Stimulated activated CD8-positive, alpha-beta memory T cell treated with anti-CD3 and anti-CD28 coated beads, Interleukin-15, amount 100 ng/mL, for 24 hours (primary cell): ENCODE results near the gene STIM1.
"Not testable (repeated sequence)": the region's sequence is repeated elsewhere in the genome, so short reads cannot be mapped to it uniquely, and the experiment has no call there.

Source experiments
- DNase-seq: peaks from one replicate; pipeline ENCODE4 v3.0.0-alpha.2; 2020; ENCODE audit warnings: low read depth

The STIM1 gene

DNA sequence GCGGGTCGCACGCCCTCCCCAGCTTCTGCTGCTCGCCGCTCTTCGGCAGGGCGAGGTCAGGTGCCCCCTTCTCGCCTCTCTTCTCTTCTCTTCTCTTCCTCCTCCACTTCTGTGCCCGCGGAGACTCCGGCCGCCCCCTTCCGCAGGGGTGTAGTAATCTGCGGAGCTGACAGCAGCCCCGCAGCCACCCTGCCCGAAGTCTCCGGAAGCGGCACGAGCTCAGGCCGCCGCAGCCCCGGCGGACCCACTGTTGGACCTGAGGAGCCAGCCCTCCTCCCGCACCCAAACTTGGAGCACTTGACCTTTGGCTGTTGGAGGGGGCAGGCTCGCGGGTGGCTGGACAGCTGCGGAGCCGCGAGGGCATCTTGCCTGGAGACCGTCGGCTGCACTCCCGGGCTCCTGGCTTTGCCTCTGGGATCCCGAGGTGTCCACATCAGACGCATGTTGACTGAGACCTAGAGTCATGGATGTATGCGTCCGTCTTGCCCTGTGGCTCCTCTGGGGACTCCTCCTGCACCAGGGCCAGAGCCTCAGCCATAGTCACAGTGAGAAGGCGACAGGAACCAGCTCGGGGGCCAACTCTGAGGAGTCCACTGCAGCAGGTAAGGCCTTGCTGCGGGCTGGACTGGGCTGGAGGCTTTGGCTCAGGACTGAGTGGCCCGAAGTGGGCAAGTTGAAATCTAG is 486 bp downstream of the STIM1 start:
- DNase-seq: no peak

DNA sequence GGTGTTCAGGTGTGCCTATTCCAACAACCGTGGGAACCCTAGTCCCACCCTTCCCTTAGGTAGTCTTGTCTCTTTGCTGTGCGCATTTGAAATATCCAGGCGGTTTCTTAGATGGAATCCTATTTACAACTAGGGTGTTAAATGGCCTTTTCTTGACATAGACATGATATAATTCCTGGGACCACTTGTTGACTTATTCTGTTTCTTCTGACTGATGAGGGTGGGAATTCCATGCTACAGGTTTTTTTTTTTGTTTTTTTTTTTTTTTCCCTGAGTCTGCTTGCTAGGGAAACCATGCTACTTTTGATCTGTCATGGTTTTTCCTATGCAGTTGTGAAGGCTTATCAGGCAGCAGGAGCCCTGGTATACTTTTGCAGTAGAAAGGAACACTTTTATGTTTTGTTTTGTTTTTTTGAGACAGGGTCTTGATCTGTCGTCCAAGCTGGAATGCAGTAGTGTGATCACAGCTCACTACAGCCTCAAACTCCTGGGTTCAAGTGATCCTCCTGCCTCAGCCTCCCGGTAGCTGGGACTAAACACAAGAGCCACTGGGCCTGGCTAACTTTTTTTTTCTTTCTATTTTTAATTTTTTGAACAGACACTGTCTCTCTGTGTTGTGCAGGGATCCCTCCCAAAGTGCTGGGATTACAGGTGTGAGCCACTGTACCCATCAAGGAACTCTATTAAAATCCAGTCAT is 1.5 kb downstream of the STIM1 start:
- no peak for DNase-seq

DNA sequence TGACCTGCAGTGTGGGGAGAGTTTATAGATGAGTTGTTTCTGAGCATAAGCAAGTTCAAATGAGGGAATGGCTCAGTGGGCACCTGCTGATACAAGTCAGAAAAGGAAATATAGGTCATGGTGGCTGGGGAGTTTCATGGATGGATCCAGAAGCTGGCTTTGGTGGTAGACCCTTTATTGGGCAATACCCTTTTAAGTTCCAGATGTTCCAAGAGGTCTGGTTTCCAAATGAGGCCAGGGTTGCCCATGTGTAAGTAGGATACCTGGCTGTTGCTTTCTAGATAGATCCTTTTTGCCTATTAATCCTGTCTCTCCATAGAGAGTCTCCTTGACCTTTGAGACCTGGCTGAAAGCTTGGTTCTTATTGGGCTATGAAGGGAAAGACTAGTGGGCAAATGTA is 2.2 kb downstream of the STIM1 start:
- no peak for DNase-seq

DNA sequence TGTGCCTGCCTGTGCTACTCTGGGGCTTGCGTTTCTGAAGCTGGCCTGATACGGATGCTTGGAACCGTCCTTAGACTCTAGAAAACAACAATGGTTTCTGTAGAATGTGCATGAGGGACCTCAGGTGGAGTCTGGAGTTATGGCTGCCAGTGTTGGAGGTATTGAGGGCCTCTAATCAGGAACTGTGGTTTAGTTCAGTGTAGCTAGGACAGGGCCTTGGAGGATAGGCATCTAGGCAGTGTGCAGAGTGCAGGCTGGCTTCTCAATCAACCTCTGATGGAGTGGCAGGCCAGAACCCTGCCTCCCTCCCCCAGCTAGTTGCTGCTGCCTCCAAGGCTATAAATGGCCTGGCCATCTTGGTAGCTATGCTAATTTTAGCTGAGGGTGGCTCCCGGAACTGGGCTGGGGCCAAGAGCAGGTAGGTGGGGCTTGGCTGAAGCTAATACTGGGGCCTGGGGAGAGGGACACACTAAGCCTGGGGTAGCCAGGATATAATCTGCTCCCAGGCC is 4.0 kb downstream of the STIM1 start:
- DNase-seq: no peak

DNA sequence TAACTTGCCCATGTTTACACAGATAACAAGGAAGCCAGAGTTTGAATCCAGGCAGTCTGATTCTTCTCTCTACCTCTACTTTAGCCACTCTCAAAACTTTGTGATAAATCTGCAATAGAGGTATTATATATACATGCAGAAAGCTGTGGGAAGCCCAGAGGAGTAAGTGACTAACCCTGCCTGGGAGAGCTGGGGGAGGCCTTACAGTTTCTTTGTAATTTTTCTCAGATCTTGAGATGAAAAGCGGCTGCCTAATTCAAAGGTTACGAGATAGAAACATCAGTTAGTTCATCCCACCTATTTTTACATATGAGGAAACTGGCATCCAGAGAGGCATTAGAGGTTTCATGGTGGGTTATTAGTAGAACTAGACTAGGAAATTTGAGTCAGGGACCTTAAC is 4.9 kb downstream of the STIM1 start:
- no peak for DNase-seq

DNA sequence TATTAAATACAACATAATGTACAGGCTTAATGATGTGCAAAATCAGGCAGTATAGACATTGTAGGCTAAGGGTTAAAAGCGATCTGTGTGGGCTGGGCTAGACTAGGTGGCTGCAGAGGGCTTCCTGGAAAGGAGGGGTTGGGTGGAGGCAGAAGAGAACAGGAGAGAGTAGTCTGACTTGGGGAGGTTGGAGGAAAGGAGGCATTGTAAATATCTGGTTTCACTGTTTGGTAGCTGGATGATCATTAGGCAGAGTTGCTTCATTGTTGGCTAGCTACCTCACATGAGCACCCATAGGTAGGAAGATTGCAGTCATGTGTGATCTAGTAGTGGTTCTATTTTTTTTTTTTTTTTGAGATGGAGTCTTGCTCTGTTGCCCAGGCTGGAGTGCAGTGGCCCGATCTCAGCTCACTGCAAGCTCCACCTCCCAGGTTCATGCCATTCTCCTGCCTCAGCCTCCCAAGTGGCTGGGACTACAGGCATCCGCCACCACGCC is 5.5 kb downstream of the STIM1 start:
- DNase-seq: not testable (repeated sequence)

DNA sequence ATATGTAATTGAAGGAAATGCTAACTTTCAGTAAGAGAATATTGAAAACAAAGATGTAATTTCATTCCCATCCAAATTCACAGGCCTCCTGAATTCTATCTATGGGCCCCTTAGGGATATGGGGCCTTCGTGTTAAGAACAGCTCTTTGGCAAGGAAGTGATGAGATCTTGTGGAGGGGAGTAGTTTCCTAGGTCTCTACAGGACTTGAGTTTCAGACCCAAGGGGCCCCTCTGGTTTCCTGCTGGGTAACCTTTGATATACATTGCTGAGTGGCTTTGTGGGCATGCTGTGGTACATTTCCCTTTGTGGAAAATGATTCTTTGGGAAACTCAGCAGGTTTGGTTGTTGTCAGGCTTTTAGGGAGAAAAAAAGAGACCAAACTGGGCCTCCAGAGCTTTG is 6.2 kb downstream of the STIM1 start:
- DNase-seq: no peak

DNA sequence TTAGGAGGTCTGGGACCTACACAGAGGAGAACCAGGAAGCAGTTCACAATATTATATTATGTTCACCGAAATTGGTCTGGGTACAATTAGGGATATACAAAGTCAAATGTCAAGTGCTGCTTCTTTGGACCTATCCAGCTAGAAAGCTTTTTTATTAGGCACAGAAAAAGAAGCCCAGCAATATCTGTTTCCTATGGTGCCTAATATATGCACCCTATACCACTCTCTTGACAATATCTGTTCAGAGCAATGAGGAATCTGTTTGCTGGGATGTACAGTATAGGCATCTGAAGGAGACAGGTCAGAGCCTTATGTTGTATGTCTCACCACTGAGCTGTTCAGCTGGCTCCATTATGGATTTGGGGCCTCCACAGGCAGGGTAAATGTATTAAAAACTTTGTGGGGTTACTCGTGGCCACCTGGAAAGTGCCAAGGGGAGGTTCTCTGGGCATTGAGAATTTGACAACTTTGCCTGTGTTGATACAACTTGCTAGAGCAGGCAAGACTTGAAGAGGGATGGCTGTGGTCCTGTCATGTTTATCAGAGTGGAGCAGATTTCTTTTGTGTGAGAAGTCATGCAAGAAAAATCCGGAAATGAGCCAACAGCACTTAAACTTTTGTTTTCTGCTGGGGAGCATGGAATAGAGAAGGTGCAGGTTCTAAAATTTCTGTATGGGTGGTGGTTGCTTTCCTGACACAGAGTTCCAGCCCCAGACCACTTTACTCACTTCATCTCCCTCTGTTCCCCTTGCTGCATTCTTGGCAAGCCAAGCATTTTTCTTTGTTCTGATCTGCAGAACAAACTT is 10.1 kb downstream of the STIM1 start:
- DNase-seq: no peak

DNA sequence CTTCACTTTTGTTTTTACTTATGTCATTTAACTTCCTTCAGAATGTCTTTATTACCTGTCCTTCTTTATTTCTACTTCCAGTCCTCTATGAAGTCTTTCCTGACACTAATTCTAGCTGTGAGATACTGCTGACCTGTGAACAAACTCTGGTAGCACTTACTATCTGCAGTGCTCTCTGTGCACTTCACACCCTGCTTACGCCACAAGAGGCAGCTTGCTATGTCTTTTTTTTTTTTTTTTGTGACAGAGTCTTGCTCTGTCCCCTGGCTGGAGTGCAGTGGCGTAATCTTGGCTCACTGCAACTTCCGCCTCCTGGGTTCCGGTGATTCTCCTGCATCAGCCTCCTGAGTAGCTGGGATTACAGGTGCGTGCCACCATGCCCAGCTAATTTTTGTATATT is 10.7 kb downstream of the STIM1 start:
- no peak for DNase-seq

DNA sequence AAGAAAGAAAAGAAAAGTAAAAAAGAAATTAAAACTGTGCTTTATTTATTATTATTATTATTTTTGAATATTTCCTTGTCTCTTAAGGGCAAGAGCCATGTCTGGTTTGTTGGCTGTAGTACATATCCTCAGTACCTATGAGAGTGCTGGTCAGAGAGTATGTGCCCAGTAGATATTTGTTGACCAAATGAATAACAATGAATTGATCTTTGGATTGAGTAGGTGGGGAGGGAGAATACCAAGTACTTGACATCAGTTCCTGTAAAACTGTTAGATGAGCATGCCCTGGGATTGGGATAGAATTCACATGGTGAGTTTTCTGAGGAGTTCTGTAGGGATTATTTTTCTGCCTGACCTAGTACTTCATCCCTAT is 11.4 kb downstream of the STIM1 start:
- no peak for DNase-seq

DNA sequence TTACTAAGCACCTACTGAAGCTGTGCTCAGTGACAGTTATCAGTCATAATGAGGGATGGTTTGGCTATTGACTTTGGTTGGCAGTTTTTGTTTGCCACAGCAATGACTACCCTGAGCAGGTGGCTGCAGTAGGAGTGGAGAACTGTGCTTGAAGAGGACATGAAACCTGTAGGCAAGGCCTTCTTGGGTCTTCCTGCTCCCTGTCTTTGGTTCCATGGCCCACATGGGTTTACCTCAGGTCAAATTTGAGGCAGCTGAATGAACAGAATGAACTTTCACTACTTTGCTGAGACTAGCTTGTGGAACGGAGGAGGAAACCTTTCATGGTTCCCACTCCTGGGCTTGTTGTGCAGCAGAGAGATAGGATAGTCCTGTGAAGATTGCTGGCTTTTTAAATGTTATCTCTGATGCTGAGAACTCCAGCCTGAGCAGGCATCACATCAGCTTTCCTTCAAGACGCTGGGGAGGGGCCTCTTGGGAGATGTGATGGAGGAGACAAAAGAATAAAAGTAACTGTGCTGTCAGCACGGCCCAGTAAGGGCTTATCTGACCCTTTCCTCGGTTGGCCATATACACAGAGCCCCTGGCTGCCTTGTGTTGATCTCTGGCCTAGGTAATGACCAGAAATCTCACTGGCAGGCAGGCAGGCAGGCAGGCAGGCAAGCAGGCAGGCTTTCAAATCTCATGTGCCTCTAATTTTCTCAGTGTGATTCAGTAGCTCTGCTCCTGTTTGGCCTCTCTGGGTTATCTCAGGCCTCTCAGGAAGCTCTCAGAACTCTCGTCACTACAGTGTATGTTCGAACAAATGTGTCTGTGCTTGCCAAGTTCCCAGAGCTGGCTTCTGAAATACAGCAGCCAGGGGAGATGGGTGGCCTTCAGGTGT is 12.0 kb downstream of the STIM1 start:
- no peak for DNase-seq

DNA sequence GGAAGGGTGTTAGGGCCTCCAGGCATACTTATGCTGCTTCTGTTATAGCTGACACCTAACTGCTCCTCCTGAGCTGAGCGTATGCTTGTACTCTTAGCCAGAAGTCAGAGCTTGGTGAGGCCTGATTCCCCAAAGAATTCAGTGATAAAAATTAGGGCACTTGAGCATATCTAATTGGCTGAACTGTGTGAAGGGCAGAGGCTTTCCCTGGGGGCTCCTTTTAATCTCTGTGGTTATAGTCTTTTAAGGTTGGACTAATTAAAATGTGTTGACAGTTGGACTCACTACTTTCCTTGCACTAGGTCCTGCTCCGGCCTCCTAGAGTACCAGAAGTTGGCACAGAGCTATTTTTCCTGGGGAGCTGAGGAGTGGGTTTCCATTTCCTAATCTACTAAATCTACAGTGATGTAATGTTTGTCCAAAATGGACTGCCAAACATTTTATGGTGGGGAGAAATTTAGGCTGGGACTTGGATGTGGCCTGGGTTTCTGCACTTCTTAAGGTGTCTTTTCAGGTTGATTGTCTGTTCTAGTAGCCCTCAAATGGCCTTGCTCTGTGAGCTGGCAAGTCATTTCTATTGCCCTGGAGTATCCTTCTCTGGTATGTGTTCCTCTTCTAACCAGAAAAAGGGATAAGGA is 18.4 kb downstream of the STIM1 start:
- no peak for DNase-seq

DNA sequence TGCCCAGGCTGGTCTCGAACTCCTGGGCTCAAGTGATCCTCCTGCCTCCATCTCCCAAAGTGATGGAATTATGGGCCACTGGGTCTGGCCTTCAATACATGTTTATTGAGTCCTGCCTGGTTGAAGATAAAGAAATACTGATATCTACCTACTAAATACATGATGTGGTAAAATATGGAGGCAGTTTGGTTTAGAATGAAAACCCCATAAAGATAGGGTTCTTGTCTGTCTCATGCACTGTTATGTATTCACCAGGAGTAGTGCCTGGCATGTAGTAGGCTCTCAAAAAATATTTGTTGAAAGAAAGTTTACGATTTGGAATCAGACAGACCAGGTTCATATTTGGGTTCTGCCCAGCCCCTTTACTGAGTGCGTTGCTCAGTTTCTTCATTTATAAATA is 21.1 kb downstream of the STIM1 start:
- no peak for DNase-seq

DNA sequence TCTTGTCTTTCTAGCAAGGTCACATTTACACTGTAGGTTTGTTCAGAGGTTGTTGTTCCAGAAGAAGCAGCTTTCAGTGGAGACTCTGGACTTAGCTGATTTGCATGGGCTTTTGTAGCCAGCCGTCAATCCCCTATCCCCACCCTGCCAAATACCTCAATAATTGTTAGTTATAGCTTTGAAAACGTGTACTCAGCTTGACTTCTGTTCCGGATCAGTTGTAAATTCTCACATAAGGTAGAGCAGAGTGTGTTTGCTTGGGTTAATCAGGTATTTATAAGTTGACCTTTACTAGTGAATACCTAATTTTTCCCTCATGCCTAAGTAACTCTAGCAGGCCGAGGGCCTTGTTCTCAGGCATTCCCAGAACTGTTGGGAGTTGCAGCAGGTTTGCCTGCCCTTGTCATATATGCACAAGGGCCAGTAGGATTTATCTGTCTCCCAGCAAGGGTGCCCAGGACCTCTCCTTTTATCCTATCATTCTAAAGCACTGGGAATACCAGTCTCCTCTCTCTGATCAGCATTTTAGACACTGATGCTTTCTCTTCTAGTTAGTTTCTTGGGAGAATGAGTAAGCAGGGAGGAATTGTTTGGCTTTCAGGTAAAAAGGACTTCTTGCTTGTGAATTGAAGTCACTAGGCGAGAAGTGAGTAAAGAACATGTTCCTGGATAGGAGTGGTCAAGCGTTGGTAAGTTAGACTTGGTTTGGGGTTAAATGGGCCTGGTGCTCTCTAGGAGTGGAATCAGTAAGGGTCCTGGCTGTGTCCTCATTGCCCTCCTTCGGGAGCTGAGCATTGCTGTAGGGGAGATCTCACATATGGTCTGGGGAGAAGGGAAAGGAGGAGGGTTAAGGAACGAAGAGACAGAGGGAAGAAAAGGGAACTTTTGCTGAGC is 22.1 kb downstream of the STIM1 start:
- DNase-seq: no peak

DNA sequence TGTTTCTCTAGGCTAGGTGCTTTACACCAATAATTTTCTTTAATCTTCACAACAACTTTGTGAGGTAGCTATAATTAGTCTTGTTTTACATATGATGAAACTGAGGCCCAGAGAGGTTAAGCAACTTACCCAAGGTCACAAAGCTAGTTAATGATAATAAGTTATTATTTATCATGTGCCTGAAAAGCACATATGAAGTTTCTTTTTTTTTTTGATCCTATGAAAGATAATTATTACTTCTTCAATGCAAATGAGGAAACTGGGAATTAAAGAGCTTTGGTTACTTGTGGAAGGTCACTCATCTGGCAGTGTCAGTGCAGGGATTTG is 22.8 kb downstream of the STIM1 start:
- no peak for DNase-seq

DNA sequence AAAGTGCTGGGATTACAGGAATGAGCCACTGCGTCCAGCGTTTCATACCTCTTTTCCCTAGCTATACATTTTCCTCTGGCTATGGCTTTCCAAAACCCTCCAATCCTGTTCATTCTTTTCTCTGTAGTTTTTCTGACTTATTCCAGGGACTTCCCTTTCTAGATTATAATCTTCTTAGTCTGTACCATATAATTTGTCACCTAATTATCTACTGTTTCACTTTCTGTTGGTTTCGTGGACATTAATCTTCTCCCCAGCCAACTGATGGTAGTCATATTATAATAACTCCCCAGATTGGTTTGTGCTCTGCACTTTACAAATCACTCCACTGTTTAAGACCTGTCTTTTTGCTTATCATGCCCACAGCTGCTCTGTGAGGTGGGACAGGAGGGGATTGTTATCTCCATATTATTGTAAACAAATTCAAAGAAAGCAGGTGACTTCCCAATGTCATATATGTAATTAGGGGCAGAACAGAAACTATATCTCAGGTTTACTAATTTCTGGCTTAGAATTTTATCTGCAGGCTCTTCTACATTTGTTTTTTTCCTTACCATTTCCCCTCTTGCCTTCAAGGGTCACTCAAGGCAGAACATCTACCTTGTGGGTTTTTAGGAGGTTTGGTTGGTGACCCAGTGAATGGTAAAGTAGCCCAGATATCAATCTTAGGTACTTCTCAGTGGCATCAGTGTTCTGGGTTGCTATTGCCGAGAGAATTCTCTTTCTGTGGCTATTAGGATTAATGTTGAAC is 23.9 kb downstream of the STIM1 start:
- no peak for DNase-seq

DNA sequence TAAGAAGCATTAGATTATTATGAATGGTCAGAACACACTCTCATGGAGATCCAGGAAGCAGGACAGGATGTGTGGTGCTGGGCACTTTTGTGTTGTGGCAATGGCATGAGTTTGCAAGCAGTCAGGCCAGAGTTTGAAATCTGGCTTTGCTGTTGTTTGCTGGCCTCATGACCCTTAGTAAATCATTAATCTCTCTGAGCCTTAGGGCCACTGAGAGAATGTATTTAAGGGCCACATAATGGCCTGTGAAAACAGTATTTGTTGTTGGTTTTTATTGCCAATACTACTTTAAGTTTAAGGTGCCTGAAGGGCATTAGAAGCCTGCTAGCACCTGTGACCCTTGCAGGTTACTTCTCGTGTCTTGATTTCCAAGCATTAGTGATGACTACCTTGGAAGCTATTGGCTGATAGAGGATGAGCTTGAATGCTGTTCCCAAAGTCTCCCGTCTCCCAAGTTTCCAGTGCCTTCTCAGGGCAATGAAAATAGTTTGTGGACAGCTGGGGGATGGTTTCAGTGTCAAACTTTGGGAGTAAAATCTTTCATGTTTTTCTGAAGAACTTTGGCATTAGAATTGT is 24.6 kb downstream of the STIM1 start:
- no peak for DNase-seq

DNA sequence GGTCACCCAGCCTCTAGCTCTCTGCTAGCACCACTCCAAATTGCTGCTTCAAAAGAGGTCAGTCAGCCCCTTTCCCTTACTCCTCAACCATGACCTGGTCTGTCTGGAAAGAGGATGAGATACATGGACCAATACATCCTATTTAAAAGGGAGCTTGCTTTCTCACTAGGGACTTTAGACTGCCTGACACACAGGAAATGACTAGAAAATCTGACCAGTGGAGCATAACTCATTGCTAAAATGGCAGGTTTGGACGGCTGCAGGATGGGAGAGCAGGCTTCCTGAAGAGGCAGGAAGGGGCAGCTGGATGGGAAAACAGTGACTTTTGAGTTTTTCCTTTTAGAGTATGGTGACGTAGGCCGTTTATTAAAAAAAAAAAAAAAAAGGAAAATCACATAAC is 25.3 kb downstream of the STIM1 start:
- DNase-seq: no peak

DNA sequence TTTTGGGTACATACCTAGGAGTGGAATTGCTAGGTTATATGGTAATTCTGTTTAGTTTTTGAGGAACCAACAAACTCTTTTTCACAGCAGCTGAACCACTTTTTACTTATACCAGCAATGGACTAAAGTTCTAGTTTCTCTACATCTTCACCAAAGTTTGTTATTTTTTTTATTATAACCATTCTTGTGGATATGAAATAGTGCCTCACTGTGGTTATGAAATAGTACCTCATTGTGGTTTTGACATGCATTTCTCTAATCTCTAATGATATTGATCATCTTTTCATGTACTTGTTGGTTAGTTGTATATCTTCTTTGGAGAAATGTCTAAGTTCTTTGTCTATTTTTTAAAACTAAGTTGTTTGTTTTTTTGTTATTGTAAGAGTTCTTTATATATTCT is 27.2 kb downstream of the STIM1 start:
- no peak for DNase-seq
